Activated CD4-positive, alpha-beta T cell treated with anti-CD3 and anti-CD28 coated beads for 1 hour (primary cell): Measurements from ENCODE around the gene CEMIP2.
"Not testable (repeated sequence)": the region's sequence is repeated elsewhere in the genome, so short reads cannot be mapped to it uniquely, and the experiment has no call there.

Source experiments
- DNase-seq: peaks from one replicate; pipeline ENCODE4 v3.0.0-alpha.2; 2020

The CEMIP2 gene

DNA sequence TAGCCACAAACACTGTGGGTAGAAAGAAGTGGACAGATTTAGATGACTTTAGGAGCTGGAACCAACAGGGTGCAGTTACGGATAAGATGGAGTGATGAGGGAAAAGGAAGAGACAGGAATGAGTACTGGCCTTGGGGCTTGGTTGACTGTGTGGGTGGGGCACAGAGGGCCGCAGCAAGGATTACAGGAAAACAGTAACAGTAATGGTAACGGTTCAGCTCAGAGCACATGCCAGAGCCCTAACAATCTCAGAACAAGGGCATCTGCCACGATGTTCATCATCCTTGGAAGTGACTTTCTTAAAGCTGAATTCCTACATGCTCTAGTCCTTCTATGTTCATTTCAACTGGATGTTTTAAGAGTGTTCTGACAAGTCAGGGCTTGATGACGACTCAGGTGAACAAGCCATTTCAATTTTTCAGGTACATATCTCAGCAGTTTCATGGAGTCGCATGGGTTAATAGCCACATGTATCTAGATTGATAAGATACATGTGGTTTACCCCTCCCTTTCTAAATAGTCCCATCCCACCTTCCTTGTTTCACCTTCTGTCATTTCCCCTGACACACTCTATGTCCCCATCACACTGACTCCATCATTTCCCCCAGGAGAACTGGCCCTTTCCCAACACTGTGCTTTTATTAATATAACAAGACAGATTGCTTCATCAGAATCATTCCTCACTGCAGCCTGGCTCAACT lies 65.0 kb downstream of the CEMIP2 start:
- no peak for DNase-seq

- no peak for DNase-seq
Measured at GRCh38 chr9:71697882-71698281, 70.4 kb downstream of the CEMIP2 start.

- DNase-seq, result no peak
Measured at GRCh38 chr9:71694332-71694731, 74.0 kb downstream of the CEMIP2 start.

- DNase-seq, result no peak
Measured at GRCh38 chr9:71693607-71694006, 74.7 kb downstream of the CEMIP2 start.

- no peak for DNase-seq
Measured at GRCh38 chr9:71692337-71692736, 76.0 kb downstream of the CEMIP2 start.

- DNase-seq, result not testable (repeated sequence)
Measured at GRCh38 chr9:71691576-71691975, 76.7 kb downstream of the CEMIP2 start.

DNA sequence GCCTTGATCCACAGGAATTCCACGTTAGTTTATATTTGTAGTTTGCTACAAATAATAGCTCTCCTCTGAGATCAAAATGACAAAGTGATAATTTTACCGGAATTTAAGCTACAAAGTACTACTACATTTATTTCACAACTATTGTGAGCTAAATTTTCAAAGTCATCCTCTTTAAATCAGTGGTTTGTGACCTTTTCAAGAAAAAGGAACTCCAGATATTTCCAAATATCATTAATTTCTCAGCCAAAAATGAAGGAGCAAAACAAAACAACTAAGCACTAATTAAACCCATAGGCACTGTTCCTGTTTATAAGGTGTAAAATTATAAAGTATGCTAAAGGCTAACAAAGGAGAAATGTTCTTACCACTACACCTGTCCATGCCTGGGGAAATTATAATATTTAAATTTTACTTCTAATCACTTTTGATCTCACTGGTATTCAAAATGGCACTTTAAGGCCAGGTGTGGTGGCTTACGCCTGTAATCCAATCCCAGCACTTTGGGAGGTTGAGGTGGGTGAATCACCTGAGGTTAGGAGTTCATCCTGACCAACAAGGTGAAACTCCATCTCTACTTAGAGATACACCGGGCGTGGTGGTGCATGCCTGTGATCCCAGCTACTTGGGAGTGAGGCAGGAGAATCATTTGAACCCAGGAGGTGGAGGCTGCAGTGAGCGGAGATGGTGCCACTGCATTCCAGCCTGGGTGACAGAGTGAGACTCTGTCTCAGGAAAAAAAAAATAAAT lies 77.5 kb downstream of the CEMIP2 start:
- no peak for DNase-seq

DNA sequence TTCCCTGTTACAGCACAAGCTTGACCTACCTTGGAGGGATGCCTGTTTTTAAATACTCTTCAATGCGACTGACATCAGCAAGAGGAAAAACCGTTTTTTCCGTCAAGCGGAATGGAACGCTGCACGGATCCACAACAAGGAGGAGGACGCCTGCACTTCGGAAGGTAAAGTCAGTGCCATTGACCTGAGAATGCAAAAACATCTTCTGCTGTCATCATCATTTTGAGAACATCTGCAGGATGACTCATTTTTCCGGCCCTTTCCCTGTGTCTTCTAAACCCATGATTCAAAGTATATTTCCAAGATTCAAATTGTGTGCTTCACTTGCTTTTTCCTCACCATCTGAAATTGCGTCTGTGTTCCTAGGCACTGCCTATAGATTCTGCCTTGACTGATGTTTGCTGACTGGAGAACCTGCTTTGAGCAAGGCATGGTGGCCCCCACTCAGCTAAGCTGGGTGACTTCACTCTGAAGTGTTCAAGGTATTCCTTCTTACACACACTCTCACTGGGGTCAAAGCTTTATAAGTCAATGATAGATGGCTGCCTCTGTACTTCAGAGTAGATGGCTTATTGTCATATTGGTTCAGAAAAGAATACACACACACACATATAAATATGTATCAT lies 78.1 kb downstream of the CEMIP2 start:
- DNase-seq, result no peak

DNA sequence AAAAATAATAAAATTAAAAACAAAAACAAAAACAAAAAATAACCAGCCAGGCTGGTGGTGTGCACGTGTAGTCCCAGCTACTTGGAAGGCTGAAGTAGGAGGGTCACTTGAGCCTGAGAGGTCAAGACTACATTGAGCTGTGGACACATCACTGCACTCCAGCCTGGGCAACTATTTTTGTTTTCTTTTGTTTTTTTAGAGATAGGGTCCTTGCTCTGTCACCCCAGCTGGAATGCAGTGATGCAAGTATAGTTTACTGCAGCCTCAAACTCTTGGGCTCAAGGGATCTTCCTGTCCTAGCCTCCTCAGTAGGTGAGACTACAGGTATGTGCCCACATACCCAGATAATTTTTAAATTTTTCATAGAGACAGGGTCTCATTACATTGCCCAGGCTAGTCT lies 80.6 kb downstream of the CEMIP2 start:
- DNase-seq, result no peak

- DNase-seq, result no peak
Measured at GRCh38 chr9:71685988-71686387, 82.3 kb downstream of the CEMIP2 start.

GRCh38 chr9:71685394-71685793 lies 82.9 kb downstream of the CEMIP2 start:
- DNase-seq, result no peak

DNA sequence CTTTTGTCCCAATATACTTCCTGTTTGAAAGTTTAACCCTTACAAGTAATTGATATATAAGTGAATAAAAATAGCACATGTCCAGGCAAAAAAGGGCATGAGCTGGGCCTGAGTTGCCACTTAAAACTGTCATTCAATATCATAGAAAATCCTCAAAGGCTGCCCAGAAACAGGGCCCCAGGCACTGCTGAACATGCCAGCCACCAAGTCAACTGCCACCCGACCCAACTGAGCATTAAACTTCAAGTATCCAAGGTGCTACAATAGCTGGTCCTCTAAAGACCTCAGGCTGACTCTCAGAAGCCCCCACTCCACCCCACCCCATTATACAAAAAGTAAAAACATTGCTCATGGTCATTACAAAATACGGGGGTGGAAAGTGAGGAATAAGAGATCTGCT lies 83.7 kb downstream of the CEMIP2 start:
- DNase-seq, result no peak

DNA sequence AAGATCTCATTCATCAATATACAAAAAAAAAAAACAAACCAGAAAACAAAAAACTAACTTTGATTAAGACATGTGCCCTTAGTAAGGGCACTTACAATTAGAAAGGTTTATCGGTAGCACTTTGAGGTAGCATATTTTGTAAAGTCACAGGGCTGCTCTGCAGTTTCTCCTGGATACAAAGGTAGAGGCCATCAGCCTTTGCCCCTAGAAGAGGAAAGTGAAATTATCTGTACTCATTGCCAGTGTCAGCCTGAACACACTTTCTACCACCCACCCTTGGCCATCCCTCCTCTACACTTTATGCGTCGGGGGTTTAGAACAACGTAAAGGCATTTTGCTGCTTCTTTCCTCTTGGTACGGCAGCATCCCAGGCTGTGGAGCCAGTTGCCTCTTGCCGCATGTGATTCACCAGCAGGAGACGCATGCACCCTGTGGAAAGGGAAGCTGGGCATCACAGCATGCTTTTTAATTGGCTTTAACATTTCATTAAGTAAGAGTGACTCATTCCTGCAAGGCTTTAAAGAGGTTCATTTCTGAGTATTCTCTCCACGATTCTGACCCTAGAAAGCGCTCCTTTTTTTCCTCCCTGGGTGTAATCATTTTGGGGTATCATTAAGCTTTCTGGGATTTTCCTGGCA lies 84.6 kb downstream of the CEMIP2 start:
- DNase-seq, result no peak

- no peak for DNase-seq
Measured at GRCh38 chr9:71681708-71682272, 86.5 kb downstream of the CEMIP2 start.

GRCh38 chr9:71681104-71681707 lies 87.1 kb downstream of the CEMIP2 start:
- no peak for DNase-seq

DNA sequence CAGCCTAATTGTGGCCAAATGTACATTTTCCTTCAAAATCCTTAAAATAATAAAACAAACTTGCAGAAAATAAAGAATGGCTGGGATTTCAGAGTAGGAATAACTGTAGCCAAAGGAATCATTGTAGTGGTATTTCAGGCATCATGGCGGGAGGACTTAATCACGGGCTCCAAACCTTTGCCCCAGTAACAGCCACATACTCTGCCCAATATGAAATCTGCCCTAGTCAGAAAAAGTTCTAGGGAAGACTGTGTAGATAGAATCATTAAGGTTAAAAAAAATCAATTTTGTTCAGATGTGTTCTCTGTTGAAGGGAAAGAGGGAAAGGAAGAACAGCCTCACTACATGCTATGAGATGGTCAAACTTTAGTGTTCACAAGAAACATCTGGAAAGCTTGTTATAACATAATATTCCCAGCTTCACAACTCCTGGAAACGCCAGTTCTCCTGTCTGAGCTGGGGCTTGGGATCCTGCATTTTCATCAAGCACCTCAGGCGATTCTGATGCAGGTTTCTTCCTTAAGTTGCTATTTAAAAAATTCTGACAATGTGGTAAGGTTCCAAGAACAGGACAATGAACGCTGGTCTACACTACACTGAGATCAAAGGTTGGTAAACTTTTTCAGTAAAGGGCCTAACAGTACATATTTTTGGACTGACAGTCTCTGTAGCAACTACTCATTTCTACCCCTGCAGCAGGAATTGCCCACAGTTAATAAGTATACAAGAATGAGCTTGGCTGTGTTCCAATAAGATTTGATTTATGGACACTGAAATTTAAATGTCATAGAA lies 87.9 kb downstream of the CEMIP2 start:
- no peak for DNase-seq

DNA sequence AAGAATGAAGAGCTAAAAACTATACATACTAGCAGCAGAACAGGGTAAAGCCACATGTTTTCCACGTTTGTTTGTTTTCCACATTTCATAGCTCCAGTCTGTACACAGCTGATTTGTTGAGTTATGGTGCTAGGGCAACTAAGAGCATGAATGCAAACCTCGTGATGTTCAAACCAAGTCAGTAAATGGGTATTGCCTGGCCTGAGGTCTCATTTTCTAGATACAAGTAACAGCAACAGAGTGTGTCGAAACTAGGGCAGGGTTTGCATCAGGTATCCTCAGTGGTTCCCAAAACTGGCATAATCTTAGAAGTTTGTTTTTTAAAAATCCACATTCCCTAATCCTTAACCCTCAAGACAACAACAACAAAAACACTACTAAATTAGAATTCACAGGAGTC lies 89.3 kb downstream of the CEMIP2 start:
- DNase-seq, result no peak

GRCh38 chr9:71677209-71677608 lies 91.1 kb downstream of the CEMIP2 start:
- DNase-seq, result no peak

GRCh38 chr9:71676460-71676859 lies 91.9 kb downstream of the CEMIP2 start:
- no peak for DNase-seq

- no peak for DNase-seq
Measured at GRCh38 chr9:71675857-71676165, 92.5 kb downstream of the CEMIP2 start.

GRCh38 chr9:71675105-71675856 lies 93.0 kb downstream of the CEMIP2 start:
- DNase-seq, result no peak
